ENCODE data around the gene UMAD1.

- no peak for TF ChIP-seq TAF1 (IDR thresholded peaks at IDR 0.05; ENCODE audit: low read depth)
- no peak for TF ChIP-seq CEBPB (IDR thresholded peaks at IDR 0.05)
- no peak for TF ChIP-seq MAX (IDR thresholded peaks at IDR 0.05)
Measured at GRCh38 chr7:7696458-7697119, 56.0 kb downstream of the UMAD1 start.

Measured in Ishikawa (cell line).